ENCODE measurements around the gene SEPTIN5. TPM values are rescaled to one million over a fixed set of nuclear protein-coding genes. Genes with fewer than 3 reads are reported as not detected.

Gene SEPTIN5
- total and polyA plus RNA-seq, 2 experiments from 2014 or later = 4.3 to 17.2 TPM

DNA sequence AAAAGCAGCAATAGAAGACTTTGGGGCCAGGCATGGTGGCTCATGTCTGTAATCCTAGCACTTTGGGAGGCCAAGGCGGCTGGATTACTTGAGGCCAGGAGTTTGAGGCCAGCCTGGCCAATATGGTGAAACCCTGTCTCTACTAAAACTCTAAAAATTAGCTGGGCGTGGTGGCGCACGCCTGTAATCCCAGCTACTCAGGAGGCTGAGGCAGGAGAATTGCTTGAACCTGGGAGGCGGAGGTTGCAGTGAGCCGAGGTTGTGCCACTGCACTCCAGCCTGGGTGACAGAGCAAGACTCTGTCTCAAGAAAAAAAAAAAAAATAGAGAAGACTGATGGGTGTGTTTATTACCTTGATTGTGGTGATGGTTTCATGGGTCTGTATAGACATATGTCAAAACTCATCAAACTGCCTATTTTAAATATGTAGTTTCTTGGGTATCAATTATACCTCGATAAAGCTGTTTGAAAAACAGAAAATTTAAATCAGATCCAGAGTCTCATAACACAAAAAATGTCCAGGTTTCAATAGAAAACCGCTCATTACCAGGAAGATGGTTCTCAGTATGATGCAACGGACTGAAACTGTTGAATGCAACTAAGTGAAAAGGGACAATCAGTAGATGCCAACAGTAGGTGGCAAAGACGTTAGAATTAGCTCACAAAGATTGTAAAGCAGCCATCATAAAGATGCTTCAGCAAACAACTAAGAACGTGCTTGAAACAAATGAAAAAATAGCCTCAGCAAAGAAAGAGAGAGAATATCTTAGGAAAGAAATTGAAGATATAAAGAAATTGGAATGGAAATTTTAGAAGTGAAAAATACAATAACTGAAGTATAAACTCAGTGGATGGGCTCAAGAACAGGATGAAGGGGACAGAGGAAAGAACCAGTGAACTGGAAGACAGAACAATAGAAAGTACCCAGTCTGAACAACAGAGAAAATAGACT, 33.1 kb upstream of the SEPTIN5 start:
- peaks cover 8% of the 10 kb centered on the region for H3K4me1 Mint-ChIP-seq
- H3K36me3 ChIP-seq (ENCODE audit: insufficient read depth) = no peaks in the 10 kb centered on the region
- DNase-seq (ENCODE audit: low spot score) (no peak), ATAC-seq (no peak)
- H3K27me3 ChIP-seq (ENCODE audit: insufficient read depth) = no peaks in the 10 kb centered on the region
- H3F3A ChIP-seq (replicated peaks; ENCODE audit: low read depth) = no peaks in the 10 kb centered on the region
- H3K36me3 Mint-ChIP-seq (ENCODE audit: low read depth) = no peaks in the 10 kb centered on the region
- H3K27ac ChIP-seq (ENCODE audit: low read depth) = no peak overlapping the region
- no peaks in the 10 kb centered on the region for H3K79me2 ChIP-seq (replicated peaks; ENCODE audit: insufficient read depth)
- H3K4me1 ChIP-seq (ENCODE audit: insufficient read depth) = peaks cover 9% of the 10 kb centered on the region; the same call in 1 of the 2 replicates
- H3K9me2 ChIP-seq (ENCODE audit: insufficient read depth) = no peaks in the 10 kb centered on the region
- H3K27ac Mint-ChIP-seq = no peak overlapping the region
- TF ChIP-seq, protein P1, sequence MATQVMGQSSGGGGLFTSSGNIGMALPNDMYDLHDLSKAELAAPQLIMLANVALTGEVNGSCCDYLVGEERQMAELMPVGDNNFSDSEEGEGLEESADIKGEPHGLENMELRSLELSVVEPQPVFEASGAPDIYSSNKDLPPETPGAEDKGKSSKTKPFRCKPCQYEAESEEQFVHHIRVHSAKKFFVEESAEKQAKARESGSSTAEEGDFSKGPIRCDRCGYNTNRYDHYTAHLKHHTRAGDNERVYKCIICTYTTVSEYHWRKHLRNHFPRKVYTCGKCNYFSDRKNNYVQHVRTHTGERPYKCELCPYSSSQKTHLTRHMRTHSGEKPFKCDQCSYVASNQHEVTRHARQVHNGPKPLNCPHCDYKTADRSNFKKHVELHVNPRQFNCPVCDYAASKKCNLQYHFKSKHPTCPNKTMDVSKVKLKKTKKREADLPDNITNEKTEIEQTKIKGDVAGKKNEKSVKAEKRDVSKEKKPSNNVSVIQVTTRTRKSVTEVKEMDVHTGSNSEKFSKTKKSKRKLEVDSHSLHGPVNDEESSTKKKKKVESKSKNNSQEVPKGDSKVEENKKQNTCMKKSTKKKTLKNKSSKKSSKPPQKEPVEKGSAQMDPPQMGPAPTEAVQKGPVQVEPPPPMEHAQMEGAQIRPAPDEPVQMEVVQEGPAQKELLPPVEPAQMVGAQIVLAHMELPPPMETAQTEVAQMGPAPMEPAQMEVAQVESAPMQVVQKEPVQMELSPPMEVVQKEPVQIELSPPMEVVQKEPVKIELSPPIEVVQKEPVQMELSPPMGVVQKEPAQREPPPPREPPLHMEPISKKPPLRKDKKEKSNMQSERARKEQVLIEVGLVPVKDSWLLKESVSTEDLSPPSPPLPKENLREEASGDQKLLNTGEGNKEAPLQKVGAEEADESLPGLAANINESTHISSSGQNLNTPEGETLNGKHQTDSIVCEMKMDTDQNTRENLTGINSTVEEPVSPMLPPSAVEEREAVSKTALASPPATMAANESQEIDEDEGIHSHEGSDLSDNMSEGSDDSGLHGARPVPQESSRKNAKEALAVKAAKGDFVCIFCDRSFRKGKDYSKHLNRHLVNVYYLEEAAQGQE (IDR thresholded peaks at IDR 0.05; ENCODE audit: unreplicated experiment) = no peak
- TF ChIP-seq EZH2phosphoT487 (IDR thresholded peaks at IDR 0.05; ENCODE audit: unreplicated experiment) = no peak
- no peak for TF ChIP-seq CREB1 (CRISPR knock-in tag; IDR thresholded peaks at IDR 0.05; ENCODE audit: low read depth)
- TF ChIP-seq, protein P2, sequence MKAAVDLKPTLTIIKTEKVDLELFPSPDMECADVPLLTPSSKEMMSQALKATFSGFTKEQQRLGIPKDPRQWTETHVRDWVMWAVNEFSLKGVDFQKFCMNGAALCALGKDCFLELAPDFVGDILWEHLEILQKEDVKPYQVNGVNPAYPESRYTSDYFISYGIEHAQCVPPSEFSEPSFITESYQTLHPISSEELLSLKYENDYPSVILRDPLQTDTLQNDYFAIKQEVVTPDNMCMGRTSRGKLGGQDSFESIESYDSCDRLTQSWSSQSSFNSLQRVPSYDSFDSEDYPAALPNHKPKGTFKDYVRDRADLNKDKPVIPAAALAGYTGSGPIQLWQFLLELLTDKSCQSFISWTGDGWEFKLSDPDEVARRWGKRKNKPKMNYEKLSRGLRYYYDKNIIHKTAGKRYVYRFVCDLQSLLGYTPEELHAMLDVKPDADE (IDR thresholded peaks at IDR 0.05) = no peak
- no peak for TF ChIP-seq JUNB (IDR thresholded peaks at IDR 0.05; ENCODE audit: unreplicated experiment)
- TF ChIP-seq, protein P3, sequence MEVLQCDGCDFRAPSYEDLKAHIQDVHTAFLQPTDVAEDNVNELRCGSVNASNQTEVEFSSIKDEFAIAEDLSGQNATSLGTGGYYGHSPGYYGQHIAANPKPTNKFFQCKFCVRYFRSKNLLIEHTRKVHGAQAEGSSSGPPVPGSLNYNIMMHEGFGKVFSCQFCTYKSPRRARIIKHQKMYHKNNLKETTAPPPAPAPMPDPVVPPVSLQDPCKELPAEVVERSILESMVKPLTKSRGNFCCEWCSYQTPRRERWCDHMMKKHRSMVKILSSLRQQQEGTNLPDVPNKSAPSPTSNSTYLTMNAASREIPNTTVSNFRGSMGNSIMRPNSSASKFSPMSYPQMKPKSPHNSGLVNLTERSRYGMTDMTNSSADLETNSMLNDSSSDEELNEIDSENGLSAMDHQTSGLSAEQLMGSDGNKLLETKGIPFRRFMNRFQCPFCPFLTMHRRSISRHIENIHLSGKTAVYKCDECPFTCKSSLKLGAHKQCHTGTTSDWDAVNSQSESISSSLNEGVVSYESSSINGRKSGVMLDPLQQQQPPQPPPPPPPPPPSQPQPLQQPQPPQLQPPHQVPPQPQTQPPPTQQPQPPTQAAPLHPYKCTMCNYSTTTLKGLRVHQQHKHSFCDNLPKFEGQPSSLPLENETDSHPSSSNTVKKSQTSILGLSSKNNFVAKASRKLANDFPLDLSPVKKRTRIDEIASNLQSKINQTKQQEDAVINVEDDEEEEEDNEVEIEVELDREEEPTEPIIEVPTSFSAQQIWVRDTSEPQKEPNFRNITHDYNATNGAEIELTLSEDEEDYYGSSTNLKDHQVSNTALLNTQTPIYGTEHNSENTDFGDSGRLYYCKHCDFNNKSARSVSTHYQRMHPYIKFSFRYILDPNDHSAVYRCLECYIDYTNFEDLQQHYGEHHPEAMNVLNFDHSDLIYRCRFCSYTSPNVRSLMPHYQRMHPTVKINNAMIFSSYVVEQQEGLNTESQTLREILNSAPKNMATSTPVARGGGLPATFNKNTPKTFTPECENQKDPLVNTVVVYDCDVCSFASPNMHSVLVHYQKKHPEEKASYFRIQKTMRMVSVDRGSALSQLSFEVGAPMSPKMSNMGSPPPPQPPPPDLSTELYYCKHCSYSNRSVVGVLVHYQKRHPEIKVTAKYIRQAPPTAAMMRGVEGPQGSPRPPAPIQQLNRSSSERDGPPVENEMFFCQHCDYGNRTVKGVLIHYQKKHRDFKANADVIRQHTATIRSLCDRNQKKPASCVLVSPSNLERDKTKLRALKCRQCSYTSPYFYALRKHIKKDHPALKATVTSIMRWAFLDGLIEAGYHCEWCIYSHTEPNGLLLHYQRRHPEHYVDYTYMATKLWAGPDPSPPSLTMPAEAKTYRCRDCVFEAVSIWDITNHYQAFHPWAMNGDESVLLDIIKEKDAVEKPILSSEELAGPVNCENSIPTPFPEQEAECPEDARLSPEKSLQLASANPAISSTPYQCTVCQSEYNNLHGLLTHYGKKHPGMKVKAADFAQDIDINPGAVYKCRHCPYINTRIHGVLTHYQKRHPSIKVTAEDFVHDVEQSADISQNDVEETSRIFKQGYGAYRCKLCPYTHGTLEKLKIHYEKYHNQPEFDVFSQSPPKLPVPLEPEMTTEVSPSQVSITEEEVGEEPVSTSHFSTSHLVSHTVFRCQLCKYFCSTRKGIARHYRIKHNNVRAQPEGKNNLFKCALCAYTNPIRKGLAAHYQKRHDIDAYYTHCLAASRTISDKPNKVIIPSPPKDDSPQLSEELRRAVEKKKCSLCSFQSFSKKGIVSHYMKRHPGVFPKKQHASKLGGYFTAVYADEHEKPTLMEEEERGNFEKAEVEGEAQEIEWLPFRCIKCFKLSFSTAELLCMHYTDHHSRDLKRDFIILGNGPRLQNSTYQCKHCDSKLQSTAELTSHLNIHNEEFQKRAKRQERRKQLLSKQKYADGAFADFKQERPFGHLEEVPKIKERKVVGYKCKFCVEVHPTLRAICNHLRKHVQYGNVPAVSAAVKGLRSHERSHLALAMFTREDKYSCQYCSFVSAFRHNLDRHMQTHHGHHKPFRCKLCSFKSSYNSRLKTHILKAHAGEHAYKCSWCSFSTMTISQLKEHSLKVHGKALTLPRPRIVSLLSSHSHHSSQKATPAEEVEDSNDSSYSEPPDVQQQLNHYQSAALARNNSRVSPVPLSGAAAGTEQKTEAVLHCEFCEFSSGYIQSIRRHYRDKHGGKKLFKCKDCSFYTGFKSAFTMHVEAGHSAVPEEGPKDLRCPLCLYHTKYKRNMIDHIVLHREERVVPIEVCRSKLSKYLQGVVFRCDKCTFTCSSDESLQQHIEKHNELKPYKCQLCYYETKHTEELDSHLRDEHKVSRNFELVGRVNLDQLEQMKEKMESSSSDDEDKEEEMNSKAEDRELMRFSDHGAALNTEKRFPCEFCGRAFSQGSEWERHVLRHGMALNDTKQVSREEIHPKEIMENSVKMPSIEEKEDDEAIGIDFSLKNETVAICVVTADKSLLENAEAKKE (CRISPR knock-in tag; IDR thresholded peaks at IDR 0.05) = no peak
- TF ChIP-seq NANOG (IDR thresholded peaks at IDR 0.05; ENCODE audit: borderline replicate concordance) = no peak
- TF ChIP-seq ZNF114 (CRISPR knock-in tag; IDR thresholded peaks at IDR 0.05) = no peak
- TF ChIP-seq, protein P4, sequence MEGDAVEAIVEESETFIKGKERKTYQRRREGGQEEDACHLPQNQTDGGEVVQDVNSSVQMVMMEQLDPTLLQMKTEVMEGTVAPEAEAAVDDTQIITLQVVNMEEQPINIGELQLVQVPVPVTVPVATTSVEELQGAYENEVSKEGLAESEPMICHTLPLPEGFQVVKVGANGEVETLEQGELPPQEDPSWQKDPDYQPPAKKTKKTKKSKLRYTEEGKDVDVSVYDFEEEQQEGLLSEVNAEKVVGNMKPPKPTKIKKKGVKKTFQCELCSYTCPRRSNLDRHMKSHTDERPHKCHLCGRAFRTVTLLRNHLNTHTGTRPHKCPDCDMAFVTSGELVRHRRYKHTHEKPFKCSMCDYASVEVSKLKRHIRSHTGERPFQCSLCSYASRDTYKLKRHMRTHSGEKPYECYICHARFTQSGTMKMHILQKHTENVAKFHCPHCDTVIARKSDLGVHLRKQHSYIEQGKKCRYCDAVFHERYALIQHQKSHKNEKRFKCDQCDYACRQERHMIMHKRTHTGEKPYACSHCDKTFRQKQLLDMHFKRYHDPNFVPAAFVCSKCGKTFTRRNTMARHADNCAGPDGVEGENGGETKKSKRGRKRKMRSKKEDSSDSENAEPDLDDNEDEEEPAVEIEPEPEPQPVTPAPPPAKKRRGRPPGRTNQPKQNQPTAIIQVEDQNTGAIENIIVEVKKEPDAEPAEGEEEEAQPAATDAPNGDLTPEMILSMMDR (conservative IDR thresholded peaks at IDR 0.05; ENCODE audit: low read depth in 2 of 2) = no peak
- TF ChIP-seq POLR2AphosphoS5 (IDR thresholded peaks at IDR 0.05; ENCODE audit: low read depth) = no peak
- no peak for TF ChIP-seq STAT1 (IDR thresholded peaks at IDR 0.05; ENCODE audit: unreplicated experiment)
- no peak for TF ChIP-seq EZH2 (IDR thresholded peaks at IDR 0.05; ENCODE audit: low read depth, unreplicated experiment)
- TF ChIP-seq ZNF331 (CRISPR knock-in tag; IDR thresholded peaks at IDR 0.05; ENCODE audit: low read depth) = no peak
- no peak overlapping the region for H3K4me3 Mint-ChIP-seq
- H3K27me3 Mint-ChIP-seq (ENCODE audit: insufficient read depth, low read depth, poor library complexity) = peaks cover 2% of the 10 kb centered on the region
- no peaks in the 10 kb centered on the region for H4K20me1 ChIP-seq (replicated peaks; ENCODE audit: insufficient read depth)
- H3K4me2 ChIP-seq = no peak overlapping the region
- H3K9me3 Mint-ChIP-seq = peaks cover 13% of the 10 kb centered on the region
- H3K4me3 ChIP-seq = no peak overlapping the region
- no peak overlapping the region for H2AFZ ChIP-seq
